Mesenchymal stem cell (in vitro differentiated cells and primary cell): ENCODE measurements around the gene PIK3R1.
A peak's percentile ranks its signal among the peaks of the same experiment; 100 is the strongest.

Source experiments
- DNase-seq: peaks from one replicate; pipeline ENCODE4 v3.0.0-alpha.2; 2013
- H2AFZ ChIP-seq: one replicate; pipeline ENCODE4 v1.6.1; 2013; ENCODE audit warnings: low read depth, mild to moderate bottlenecking, control low read depth, inconsistent platforms, low read length, moderate library complexity
- H2AK5ac ChIP-seq: 2 replicates; pipeline ENCODE4 v1.6.1; 2013; ENCODE audit warnings: low read length, moderate library complexity, mild to moderate bottlenecking, inconsistent platforms; ENCODE audit not compliant: severe bottlenecking
- H2BK120ac ChIP-seq: one replicate; pipeline ENCODE4 v1.6.1; 2013; ENCODE audit warnings: low read depth, mild to moderate bottlenecking, inconsistent platforms, low read length, moderate library complexity
- H2BK12ac ChIP-seq, 2 experiments: one replicate each; pipeline ENCODE4 v1.6.1; 2013; ENCODE audit warnings: inconsistent platforms in 2 of 2, low read length in 2 of 2, mild to moderate bottlenecking in 2 of 2, moderate library complexity in 2 of 2, control low read depth in 1 of 2
- H2BK15ac ChIP-seq: one replicate; pipeline ENCODE4 v1.6.1; 2013; ENCODE audit warnings: mild to moderate bottlenecking, low read depth, inconsistent platforms; ENCODE audit not compliant: poor library complexity, severe bottlenecking
- H2BK5ac ChIP-seq: 2 replicates; pipeline ENCODE4 v1.6.1; 2013; ENCODE audit warnings: low read depth, mild to moderate bottlenecking, low read length, control low read depth, inconsistent platforms; ENCODE audit not compliant: poor library complexity, severe bottlenecking
- H3K14ac ChIP-seq, 2 experiments: one replicate each; pipeline ENCODE4 v1.6.1; 2013; ENCODE audit warnings: inconsistent platforms in 2 of 2, low read length in 2 of 2, control low read depth in 1 of 2, mild to moderate bottlenecking in 1 of 2, moderate library complexity in 1 of 2
- H3K18ac ChIP-seq, 2 experiments: one replicate each; pipeline ENCODE4 v1.6.1; 2013; ENCODE audit warnings: inconsistent platforms in 2 of 2, low read length in 2 of 2, control low read depth in 1 of 2, low read depth in 1 of 2, mild to moderate bottlenecking in 1 of 2
- H3K23ac ChIP-seq, 2 experiments: one replicate each; pipeline ENCODE4 v1.6.1; 2013; ENCODE audit warnings: inconsistent platforms in 2 of 2, low read length in 2 of 2, mild to moderate bottlenecking in 2 of 2, moderate library complexity in 2 of 2, control low read depth in 1 of 2
- H3K27ac ChIP-seq: 2 replicates; pipeline ENCODE4 v1.5.1; 2013; ENCODE audit warnings: mild to moderate bottlenecking, moderate library complexity, low read length, control low read depth, inconsistent platforms; ENCODE audit not compliant: poor library complexity, severe bottlenecking
- H3K27me3 ChIP-seq, 2 experiments: 2 replicates each; pipeline versions ENCODE4 v1.6.1 to v1.7.0; 2013; ENCODE audit warnings: low read length in 2 of 2, mild to moderate bottlenecking in 2 of 2, moderate library complexity in 2 of 2, control low read depth in 1 of 2, inconsistent platforms in 1 of 2; ENCODE audit not compliant: control insufficient read depth in 1 of 2, insufficient read depth in 1 of 2
- H3K36me3 ChIP-seq, 2 experiments: 2 replicates each; pipeline versions ENCODE4 v1.6.1 to v1.7.0; 2013; ENCODE audit warnings: low read length in 2 of 2, control low read depth in 1 of 2, inconsistent platforms in 1 of 2, low read depth in 1 of 2, mild to moderate bottlenecking in 1 of 2; ENCODE audit not compliant: insufficient read depth in 2 of 2, control insufficient read depth in 1 of 2
- H3K4ac ChIP-seq, 2 experiments: one replicate each; pipeline ENCODE4 v1.6.1; 2013; ENCODE audit warnings: inconsistent platforms in 2 of 2, low read length in 2 of 2, mild to moderate bottlenecking in 2 of 2, moderate library complexity in 2 of 2, control low read depth in 1 of 2, low read depth in 1 of 2
- H3K4me1 ChIP-seq: 2 replicates; pipeline ENCODE4 v1.6.1; 2013; ENCODE audit warnings: low read depth, low read length, control low read depth; ENCODE audit not compliant: control insufficient read depth, insufficient read depth
- H3K4me2 ChIP-seq: 2 replicates; pipeline ENCODE4 v1.6.1; 2013; ENCODE audit warnings: low read length, mild to moderate bottlenecking, inconsistent platforms; ENCODE audit not compliant: poor library complexity, severe bottlenecking
- H3K4me3 ChIP-seq, 2 experiments: 2 replicates each; pipeline versions ENCODE4 v1.5.1 to v1.7.0; 2013; ENCODE audit warnings: low read length in 2 of 2, mild to moderate bottlenecking in 2 of 2, control low read depth in 1 of 2, low read depth in 1 of 2; ENCODE audit not compliant: insufficient read depth in 1 of 2
- H3K79me1 ChIP-seq: replicated peaks from 2 replicates; pipeline ENCODE4 v1.6.1; 2013; ENCODE audit warnings: mild to moderate bottlenecking, control low read depth, low read length, inconsistent platforms; ENCODE audit not compliant: poor library complexity, severe bottlenecking
- H3K9ac ChIP-seq: 2 replicates; pipeline ENCODE4 v1.7.0; 2013; ENCODE audit warnings: mild to moderate bottlenecking, low read length, moderate library complexity
- H3K9me3 ChIP-seq: 2 replicates; pipeline ENCODE4 v1.7.0; 2013; ENCODE audit warnings: mild to moderate bottlenecking, low read length; ENCODE audit not compliant: control insufficient read depth
- H4K8ac ChIP-seq: one replicate; pipeline ENCODE4 v1.6.1; 2013; ENCODE audit warnings: inconsistent platforms, mild to moderate bottlenecking, low read length, moderate library complexity
- H4K91ac ChIP-seq: one replicate; pipeline ENCODE4 v1.6.1; 2013; ENCODE audit warnings: mild to moderate bottlenecking, low read length, inconsistent platforms
- WGBS: methylation state at CpG from one replicate; pipeline ENCODE4 v1.1.7; 2013; ENCODE audit warnings: mixed read lengths; 5-methylcytosine and 5-hydroxymethylcytosine counted together

Gene PIK3R1

GRCh38 chr5:68271124-68271523, 55.6 kb downstream of the PIK3R1 start:
- Histone ChIP-seq H3K4me1 (no peaks in the 10 kb centered on the region), H4K8ac (peak overlapping the region; percentile 41), H2BK120ac (no peak overlapping the region), H3K36me3 (peaks cover 0 to 27% of the 10 kb centered on the region in 2 experiments), H3K9me3 (no peaks in the 10 kb centered on the region), H3K27me3 (no peaks in the 10 kb centered on the region), H2AK5ac (no peak overlapping the region), H3K14ac (no peak overlapping the region), H3K9ac (no peak overlapping the region), H3K4me2 (no peak overlapping the region), H3K23ac (no peak overlapping the region), H3K4me3 (no peak overlapping the region), H2BK15ac (peak overlapping the region; percentile 28), H3K79me1 (peaks cover 16% of the 10 kb centered on the region), H4K91ac (no peak overlapping the region), H2BK5ac (no peak overlapping the region), H3K18ac (no peak overlapping the region), H2BK12ac (peak overlapping the region in 1 of 2 experiments; percentile 66), H3K4ac (no peak overlapping the region), H3K27ac (no peak overlapping the region), H2AFZ (no peak overlapping the region)
- DNase-seq = no peak
- 85% methylated on average over 5 of the region's 5 CpGs for WGBS

- Histone ChIP-seq H3K4ac (no peak overlapping the region), H4K91ac (no peak overlapping the region), H3K79me1 (peaks cover 15% of the 10 kb centered on the region), H3K27me3 (no peaks in the 10 kb centered on the region), H3K4me2 (no peak overlapping the region), H2BK5ac (no peak overlapping the region), H3K14ac (no peak overlapping the region), H2BK120ac (no peak overlapping the region), H3K18ac (no peak overlapping the region), H2AK5ac (no peak overlapping the region), H3K23ac (no peak overlapping the region), H3K4me1 (peaks cover 2% of the 10 kb centered on the region), H2AFZ (no peak overlapping the region), H3K4me3 (no peak overlapping the region), H3K9me3 (no peaks in the 10 kb centered on the region), H3K27ac (no peak overlapping the region), H4K8ac (no peak overlapping the region), H2BK12ac (no peak overlapping the region), H3K36me3 (peaks cover 0 to 39% of the 10 kb centered on the region in 2 experiments), H3K9ac (no peak overlapping the region), H2BK15ac (no peak overlapping the region)
- WGBS = no CpG with 5 or more reads among the region's 2 CpGs
- DNase-seq = peak; percentile 24
Measured at GRCh38 chr5:68272289-68272688, 56.7 kb downstream of the PIK3R1 start.

GRCh38 chr5:68273717-68274409, 58.3 kb downstream of the PIK3R1 start:
- Histone ChIP-seq H3K36me3 (peaks cover 0 to 55% of the 10 kb centered on the region in 2 experiments), H2BK5ac (no peak overlapping the region), H3K18ac (no peak overlapping the region), H3K4me1 (peaks cover 4% of the 10 kb centered on the region), H4K91ac (no peak overlapping the region), H3K4me2 (no peak overlapping the region), H3K4ac (no peak overlapping the region), H2BK120ac (no peak overlapping the region), H2AK5ac (no peak overlapping the region), H2BK12ac (no peak overlapping the region), H3K79me1 (peaks cover 16% of the 10 kb centered on the region), H3K23ac (no peak overlapping the region), H3K14ac (no peak overlapping the region), H4K8ac (no peak overlapping the region), H3K9ac (peak overlapping the region; percentile 47), H3K27ac (no peak overlapping the region), H3K9me3 (no peaks in the 10 kb centered on the region), H3K4me3 (no peak overlapping the region), H2BK15ac (no peak overlapping the region), H3K27me3 (no peaks in the 10 kb centered on the region), H2AFZ (no peak overlapping the region)
- DNase-seq = no peak
- WGBS = 83% methylated on average over 3 of the region's 3 CpGs

- Histone ChIP-seq H2BK5ac (no peak overlapping the region), H3K23ac (no peak overlapping the region), H3K79me1 (peaks cover 17% of the 10 kb centered on the region), H3K27me3 (no peaks in the 10 kb centered on the region), H2AFZ (no peak overlapping the region), H4K91ac (no peak overlapping the region), H2BK12ac (no peak overlapping the region), H2BK15ac (no peak overlapping the region), H4K8ac (no peak overlapping the region), H3K4me3 (no peak overlapping the region), H3K9me3 (no peaks in the 10 kb centered on the region), H3K14ac (no peak overlapping the region), H3K9ac (peak overlapping the region; percentile 47), H3K27ac (no peak overlapping the region), H3K18ac (no peak overlapping the region), H2AK5ac (no peak overlapping the region), H2BK120ac (no peak overlapping the region), H3K36me3 (peaks cover 0 to 67% of the 10 kb centered on the region in 2 experiments), H3K4me2 (no peak overlapping the region), H3K4ac (no peak overlapping the region), H3K4me1 (peaks cover 4% of the 10 kb centered on the region)
- no peak for DNase-seq
- 87% methylated on average over 5 of the region's 9 CpGs for WGBS
Measured at GRCh38 chr5:68274847-68275651, 59.5 kb downstream of the PIK3R1 start.
